Fibroblast of mammary gland (primary cell): ENCODE results near the gene LUM.
A peak's percentile ranks its signal among the peaks of the same experiment; 100 is the strongest.

Source experiments
- DNase-seq: peaks from one replicate; pipeline ENCODE4 v3.0.0-alpha.2; 2010; ENCODE audit warnings: low read depth
- H3K4me3 ChIP-seq: 2 replicates; pipeline ENCODE4 v1.5.1; 2011; ENCODE audit warnings: low read depth, mild to moderate bottlenecking, low read length, moderate library complexity; ENCODE audit not compliant: control insufficient read depth
- TF ChIP-seq, protein P1 (sequence below): conservative IDR thresholded peaks from 2 replicates; pipeline ENCODE4 v1.5.1; 2011; ENCODE audit warnings: low read depth, low read length, inconsistent platforms; ENCODE audit not compliant: control insufficient read depth, insufficient read depth

The LUM gene

DNA sequence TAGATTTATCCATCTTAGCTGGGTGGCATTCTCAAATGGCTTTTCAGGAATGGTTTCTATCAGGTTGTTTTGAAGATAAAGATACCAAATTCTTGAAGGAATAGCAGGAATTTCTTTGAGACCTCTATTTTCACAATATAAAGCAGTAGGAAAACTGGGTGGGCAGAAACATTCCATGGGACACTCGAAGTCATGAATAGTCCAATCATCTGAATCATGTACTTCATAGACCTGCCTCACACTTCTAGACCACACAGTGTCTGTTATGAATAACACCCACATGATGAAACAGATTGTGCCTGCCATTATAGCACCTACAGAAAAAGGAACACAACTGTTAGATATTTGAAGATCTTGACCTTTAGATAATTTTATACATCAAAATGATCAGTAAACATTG lies 55.3 kb downstream of the LUM start:
- peak; percentile 3 for DNase-seq

DNA sequence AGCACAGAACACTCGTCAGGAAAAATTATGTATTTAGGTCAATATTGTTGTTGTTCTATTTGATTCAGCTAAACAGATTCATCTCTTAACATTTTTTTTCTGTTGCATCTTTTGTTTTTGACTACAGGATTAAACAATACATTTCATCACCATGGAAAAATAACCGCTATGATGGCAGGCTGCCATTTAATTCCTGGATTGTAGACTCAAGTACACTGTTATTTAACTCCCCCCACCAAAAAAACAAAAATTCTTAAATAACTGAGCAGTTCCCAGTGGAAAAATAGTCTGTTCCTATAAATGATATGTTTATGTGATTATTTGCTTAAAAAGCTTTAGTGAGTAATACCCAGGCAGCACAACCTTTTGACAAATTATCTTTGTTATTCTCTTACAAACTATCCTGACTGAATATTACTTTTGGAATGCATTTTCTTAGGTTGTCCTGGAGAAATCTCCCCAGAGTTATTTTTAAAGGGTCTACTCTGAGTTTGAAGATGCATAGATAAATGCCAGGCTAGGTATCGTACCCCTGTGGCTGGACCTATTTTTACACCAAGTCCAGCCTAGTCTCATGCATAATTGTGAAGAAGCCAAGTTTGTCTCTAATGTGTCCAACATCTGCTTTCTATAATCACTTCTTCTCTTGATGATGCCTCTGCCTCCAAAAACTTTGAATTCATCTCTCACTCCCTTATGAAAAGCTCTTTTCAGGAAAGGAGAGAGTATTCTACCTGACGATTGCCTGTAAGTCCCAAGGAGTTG lies 57.2 kb downstream of the LUM start:
- no peak overlapping the region for H3K4me3 ChIP-seq
- peak; percentile 88 for DNase-seq
- TF ChIP-seq, protein P1, sequence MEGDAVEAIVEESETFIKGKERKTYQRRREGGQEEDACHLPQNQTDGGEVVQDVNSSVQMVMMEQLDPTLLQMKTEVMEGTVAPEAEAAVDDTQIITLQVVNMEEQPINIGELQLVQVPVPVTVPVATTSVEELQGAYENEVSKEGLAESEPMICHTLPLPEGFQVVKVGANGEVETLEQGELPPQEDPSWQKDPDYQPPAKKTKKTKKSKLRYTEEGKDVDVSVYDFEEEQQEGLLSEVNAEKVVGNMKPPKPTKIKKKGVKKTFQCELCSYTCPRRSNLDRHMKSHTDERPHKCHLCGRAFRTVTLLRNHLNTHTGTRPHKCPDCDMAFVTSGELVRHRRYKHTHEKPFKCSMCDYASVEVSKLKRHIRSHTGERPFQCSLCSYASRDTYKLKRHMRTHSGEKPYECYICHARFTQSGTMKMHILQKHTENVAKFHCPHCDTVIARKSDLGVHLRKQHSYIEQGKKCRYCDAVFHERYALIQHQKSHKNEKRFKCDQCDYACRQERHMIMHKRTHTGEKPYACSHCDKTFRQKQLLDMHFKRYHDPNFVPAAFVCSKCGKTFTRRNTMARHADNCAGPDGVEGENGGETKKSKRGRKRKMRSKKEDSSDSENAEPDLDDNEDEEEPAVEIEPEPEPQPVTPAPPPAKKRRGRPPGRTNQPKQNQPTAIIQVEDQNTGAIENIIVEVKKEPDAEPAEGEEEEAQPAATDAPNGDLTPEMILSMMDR: no peak

More for the DNA sequence above, 55.3 kb downstream of the LUM start:
- TF ChIP-seq, protein P1: no peak
- H3K4me3 ChIP-seq: no peak overlapping the region
